ENCODE data around the gene NDUFB8.

DNA sequence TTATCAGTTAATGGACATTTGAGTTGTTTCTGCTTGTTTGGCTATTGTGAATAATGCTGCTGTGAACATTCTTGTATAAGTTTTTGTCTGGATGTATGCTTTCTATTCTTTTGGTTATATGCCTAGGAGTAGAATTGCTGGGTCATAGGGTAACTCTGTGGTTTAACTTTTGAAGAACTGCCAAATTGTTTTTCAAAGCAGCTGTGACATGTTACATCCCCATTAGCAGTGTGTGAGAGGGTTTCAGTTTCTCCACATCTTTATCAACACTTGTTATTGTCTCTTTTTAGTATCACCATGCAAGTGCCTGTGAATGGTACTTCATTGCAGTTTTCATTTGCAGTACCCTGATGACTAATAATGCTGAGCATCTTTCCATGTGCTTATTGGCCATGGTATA, 2.1 kb upstream of the NDUFB8 start:
- TF ChIP-seq PATZ1 (CRISPR knock-in tag; IDR thresholded peaks at IDR 0.05; ENCODE audit: borderline replicate concordance) (no peak), TOX (CRISPR knock-in tag; IDR thresholded peaks at IDR 0.05; ENCODE audit: borderline replicate concordance) (no peak), TCF4 (CRISPR knock-in tag; IDR thresholded peaks at IDR 0.05; ENCODE audit: borderline replicate concordance) (no peak), SNAI2 (CRISPR knock-in tag; IDR thresholded peaks at IDR 0.05) (no peak), OSR1 (CRISPR knock-in tag; IDR thresholded peaks at IDR 0.05) (no peak)

Measured in SK-N-SH treated with all-trans-retinoic acid at 6 μM for 48 hours (cell line).